ENCODE data around the gene ANTKMT.

The ANTKMT gene

GRCh38 chr16:704552-705380 lies 16.2 kb upstream of the ANTKMT start:
- TF ChIP-seq, protein P1, sequence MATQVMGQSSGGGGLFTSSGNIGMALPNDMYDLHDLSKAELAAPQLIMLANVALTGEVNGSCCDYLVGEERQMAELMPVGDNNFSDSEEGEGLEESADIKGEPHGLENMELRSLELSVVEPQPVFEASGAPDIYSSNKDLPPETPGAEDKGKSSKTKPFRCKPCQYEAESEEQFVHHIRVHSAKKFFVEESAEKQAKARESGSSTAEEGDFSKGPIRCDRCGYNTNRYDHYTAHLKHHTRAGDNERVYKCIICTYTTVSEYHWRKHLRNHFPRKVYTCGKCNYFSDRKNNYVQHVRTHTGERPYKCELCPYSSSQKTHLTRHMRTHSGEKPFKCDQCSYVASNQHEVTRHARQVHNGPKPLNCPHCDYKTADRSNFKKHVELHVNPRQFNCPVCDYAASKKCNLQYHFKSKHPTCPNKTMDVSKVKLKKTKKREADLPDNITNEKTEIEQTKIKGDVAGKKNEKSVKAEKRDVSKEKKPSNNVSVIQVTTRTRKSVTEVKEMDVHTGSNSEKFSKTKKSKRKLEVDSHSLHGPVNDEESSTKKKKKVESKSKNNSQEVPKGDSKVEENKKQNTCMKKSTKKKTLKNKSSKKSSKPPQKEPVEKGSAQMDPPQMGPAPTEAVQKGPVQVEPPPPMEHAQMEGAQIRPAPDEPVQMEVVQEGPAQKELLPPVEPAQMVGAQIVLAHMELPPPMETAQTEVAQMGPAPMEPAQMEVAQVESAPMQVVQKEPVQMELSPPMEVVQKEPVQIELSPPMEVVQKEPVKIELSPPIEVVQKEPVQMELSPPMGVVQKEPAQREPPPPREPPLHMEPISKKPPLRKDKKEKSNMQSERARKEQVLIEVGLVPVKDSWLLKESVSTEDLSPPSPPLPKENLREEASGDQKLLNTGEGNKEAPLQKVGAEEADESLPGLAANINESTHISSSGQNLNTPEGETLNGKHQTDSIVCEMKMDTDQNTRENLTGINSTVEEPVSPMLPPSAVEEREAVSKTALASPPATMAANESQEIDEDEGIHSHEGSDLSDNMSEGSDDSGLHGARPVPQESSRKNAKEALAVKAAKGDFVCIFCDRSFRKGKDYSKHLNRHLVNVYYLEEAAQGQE (IDR thresholded peaks at IDR 0.05; ENCODE audit: low read depth): peak; percentile 74
- TF ChIP-seq EP300 (IDR thresholded peaks at IDR 0.05; ENCODE audit: borderline replicate concordance) (no peak), YY1 (IDR thresholded peaks at IDR 0.05; ENCODE audit: low read depth) (no peak), TAF1 (IDR thresholded peaks at IDR 0.05; ENCODE audit: low read depth) (no peak), RAD21 (IDR thresholded peaks at IDR 0.05; ENCODE audit: low read depth) (no peak), CREB1 (IDR thresholded peaks at IDR 0.05; ENCODE audit: low read depth) (no peak), FOXM1 (IDR thresholded peaks at IDR 0.05; ENCODE audit: borderline replicate concordance, low read depth) (no peak), ZBTB7A (IDR thresholded peaks at IDR 0.05; ENCODE audit: low read depth) (no peak)

DNA sequence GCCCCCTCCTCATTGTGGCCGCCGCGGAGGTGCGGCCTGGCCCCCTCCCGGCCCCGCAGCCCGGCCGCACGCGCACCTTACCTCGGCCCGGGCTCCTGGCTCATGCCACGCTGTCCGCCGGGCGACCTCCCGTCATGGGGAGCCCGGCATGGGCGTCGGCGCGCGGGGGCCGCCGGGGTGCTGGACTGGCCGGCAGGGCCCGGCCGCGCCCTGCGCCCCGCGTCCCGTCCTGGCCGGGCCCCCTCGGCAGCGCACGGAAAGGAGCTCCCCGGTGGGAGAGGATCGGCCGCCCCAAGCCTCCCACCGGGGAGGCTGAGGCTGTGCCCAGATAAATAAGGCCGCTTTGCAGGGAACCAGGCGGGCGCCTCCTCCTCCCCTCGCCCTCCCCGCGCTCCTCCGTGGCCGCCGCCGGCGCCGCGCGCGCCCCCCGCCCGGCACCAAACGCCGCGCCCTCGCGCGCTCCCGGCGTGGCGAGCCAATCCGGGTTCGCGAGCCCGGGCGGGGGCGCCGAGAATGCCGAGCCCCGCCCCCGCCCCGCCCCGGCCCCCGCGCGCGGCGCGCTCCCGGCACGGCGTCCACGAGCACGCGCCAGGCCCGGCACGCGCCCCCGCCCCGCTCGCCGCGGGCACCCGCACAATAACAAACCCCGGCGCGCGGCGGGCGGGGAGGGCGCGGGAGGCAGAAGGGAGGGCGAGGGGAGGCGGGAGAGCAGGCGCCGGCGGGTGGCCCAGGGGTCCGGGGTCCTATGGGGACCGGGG lies 15.3 kb upstream of the ANTKMT start, which contains the start of gene FBXL16:
FBXL16 (minus strand) TSS at position 371 of the 758 bp plus-strand sequence. CDS start 8,396 bp downstream, outside the sequence.
- TF ChIP-seq ZBTB7A (IDR thresholded peaks at IDR 0.05; ENCODE audit: low read depth) (no peak), TAF1 (IDR thresholded peaks at IDR 0.05; ENCODE audit: low read depth) (no peak), YY1 (IDR thresholded peaks at IDR 0.05; ENCODE audit: low read depth) (no peak), TEAD4 (IDR thresholded peaks at IDR 0.05) (no peak), FOXM1 (IDR thresholded peaks at IDR 0.05; ENCODE audit: borderline replicate concordance, low read depth) (no peak), EP300 (IDR thresholded peaks at IDR 0.05; ENCODE audit: borderline replicate concordance) (no peak), MAX (IDR thresholded peaks at IDR 0.05) (no peak), TCF12 (IDR thresholded peaks at IDR 0.05; ENCODE audit: low read depth) (no peak)
- TF ChIP-seq, protein P1 (IDR thresholded peaks at IDR 0.05; ENCODE audit: low read depth): no peak

GRCh38 chr16:706189-707061 lies 14.5 kb upstream of the ANTKMT start:
- TF ChIP-seq ZBTB7A (IDR thresholded peaks at IDR 0.05; ENCODE audit: low read depth): no peak
- no peak for TF ChIP-seq CEBPB (IDR thresholded peaks at IDR 0.05)
- no peak for TF ChIP-seq EGR1 (IDR thresholded peaks at IDR 0.05)
- no peak for TF ChIP-seq YY1 (IDR thresholded peaks at IDR 0.05; ENCODE audit: low read depth)
- no peak for TF ChIP-seq NFIC (IDR thresholded peaks at IDR 0.05)
- TF ChIP-seq RAD21 (IDR thresholded peaks at IDR 0.05; ENCODE audit: low read depth): no peak
- no peak for TF ChIP-seq FOXM1 (IDR thresholded peaks at IDR 0.05; ENCODE audit: borderline replicate concordance, low read depth)
- TF ChIP-seq TAF1 (IDR thresholded peaks at IDR 0.05; ENCODE audit: low read depth): no peak
- no peak for TF ChIP-seq EP300 (IDR thresholded peaks at IDR 0.05; ENCODE audit: borderline replicate concordance)
- no peak for TF ChIP-seq USF1 (IDR thresholded peaks at IDR 0.05)
- TF ChIP-seq TEAD4 (IDR thresholded peaks at IDR 0.05): no peak
- no peak for TF ChIP-seq CREB1 (IDR thresholded peaks at IDR 0.05; ENCODE audit: low read depth)
- TF ChIP-seq TCF12 (IDR thresholded peaks at IDR 0.05; ENCODE audit: low read depth): no peak
- TF ChIP-seq, protein P1 (IDR thresholded peaks at IDR 0.05; ENCODE audit: low read depth): no peak
- TF ChIP-seq MAX (IDR thresholded peaks at IDR 0.05): no peak
